ENCODE measurements around the gene ERG.

- TF ChIP-seq ZFX (IDR thresholded peaks at IDR 0.05), result no peak
- no peak for TF ChIP-seq CTCF (conservative IDR thresholded peaks at IDR 0.05)
These were observed 132.8 kb downstream of the ERG start for GRCh38 chr21:38365521-38365920.
